ENCODE results near the gene CSKMT. TPM values are rescaled to one million over a fixed set of nuclear protein-coding genes. Genes with fewer than 3 reads are reported as not detected.

Gene CSKMT
- total and polyA plus RNA-seq, 9 donors, result 3.6 to 31.5 (median 20.6) TPM

- no peaks in the 10 kb centered on the region for H3K36me3 ChIP-seq
- peak within 1 kb of the TSS; percentile 76 for H3K4me3 ChIP-seq
- peak; percentile 98 to 99 (median 99) for DNase-seq
- intact Hi-C loops (cut with DNase I), result loop anchor here in 1 of 4 donors (2.0 kb wide), 1 partner anchor 25 kb away; the partner anchor contains the start of gene GANAB
- H3K27me3 ChIP-seq, result no peaks in the 10 kb centered on the region
- no peaks in the 10 kb centered on the region for H3K9me3 ChIP-seq
- peaks cover 1% of the 10 kb centered on the region for H3K4me1 ChIP-seq (ENCODE audit: insufficient read depth)
- TF ChIP-seq EP300 (IDR thresholded peaks at IDR 0.05), result peak; percentile 98
- TF ChIP-seq CTCF (IDR thresholded peaks at IDR 0.05), result peak in 1 of 3 donors; percentile 56
- peak; percentile 62 for TF ChIP-seq POLR2A (IDR thresholded peaks at IDR 0.05)
- peak within 1 kb of the TSS; percentile 11 to 69 for H3K27ac ChIP-seq
- WGBS, 3 donors, result 1 to 2% (median 1%) methylated on average over 44 to 77 of the region's 77 CpGs
Measured at GRCh38 chr11:62621567-62622470, 43.3 kb upstream of the CSKMT start, which contains the start of gene B3GAT3. Gene B3GAT3 (minus strand): TSS chr11:62621986. CDS start chr11:62621947, 39 bp downstream.

- Histone ChIP-seq H3K27ac (peak overlapping the region; percentile 11 to 69), H3K4me1 (ENCODE audit: insufficient read depth) (peaks cover 1% of the 10 kb centered on the region), H3K9me3 (no peaks in the 10 kb centered on the region), H3K36me3 (no peaks in the 10 kb centered on the region), H3K4me3 (peak overlapping the region; percentile 76), H3K27me3 (no peaks in the 10 kb centered on the region)
- TF ChIP-seq EP300 (IDR thresholded peaks at IDR 0.05) (no peak), POLR2A (IDR thresholded peaks at IDR 0.05) (no peak), CTCF (IDR thresholded peaks at IDR 0.05) (no peak)
- no peak for DNase-seq
- WGBS, 3 donors, result 76 to 82% (median 76%) methylated on average over 7 of the region's 7 CpGs
- intact Hi-C loops (cut with DNase I), result loop anchor here in 1 of 4 donors (2.0 kb wide), 1 partner anchor 24 kb away; the partner anchor contains the start of gene GANAB
Measured at GRCh38 chr11:62622476-62623089, 42.5 kb upstream of the CSKMT start.

- DNase-seq, result no peak
- 77 to 84% (median 78%) methylated on average over 3 of the region's 3 CpGs for WGBS, 3 donors
- H3K4me1 ChIP-seq (ENCODE audit: insufficient read depth), result no peaks in the 10 kb centered on the region
- no peak for TF ChIP-seq POLR2A (IDR thresholded peaks at IDR 0.05)
- TF ChIP-seq CTCF (IDR thresholded peaks at IDR 0.05), result no peak
- TF ChIP-seq EP300 (IDR thresholded peaks at IDR 0.05), result no peak
- H3K9me3 ChIP-seq, result no peaks in the 10 kb centered on the region
- no peaks in the 10 kb centered on the region for H3K27me3 ChIP-seq
- H3K27ac ChIP-seq, result no peak overlapping the region
- H3K4me3 ChIP-seq, result no peak overlapping the region
- H3K36me3 ChIP-seq, result no peaks in the 10 kb centered on the region
- intact Hi-C loops (cut with DNase I), result no loop called here
Measured at GRCh38 chr11:62627713-62628112, 37.4 kb upstream of the CSKMT start.

- TF ChIP-seq POLR2A (IDR thresholded peaks at IDR 0.05) (no peak), CTCF (IDR thresholded peaks at IDR 0.05) (no peak), EP300 (IDR thresholded peaks at IDR 0.05) (no peak)
- Histone ChIP-seq H3K9me3 (no peaks in the 10 kb centered on the region), H3K27me3 (no peaks in the 10 kb centered on the region), H3K36me3 (no peaks in the 10 kb centered on the region), H3K27ac (no peak overlapping the region), H3K4me3 (no peak overlapping the region), H3K4me1 (ENCODE audit: insufficient read depth) (no peaks in the 10 kb centered on the region)
- intact Hi-C loops (cut with DNase I), result no loop called here
- DNase-seq, result no peak
- 80 to 89% (median 82%) methylated on average over 6 of the region's 6 CpGs for WGBS, 3 donors
Measured at GRCh38 chr11:62632492-62632891, 32.6 kb upstream of the CSKMT start.
